HG03159 (cell line): ENCODE data around the gene ZSCAN25.
"Not testable (repeated sequence)": the region's sequence is repeated elsewhere in the genome, so short reads cannot be mapped to it uniquely, and the experiment has no call there.

ENCODE experiments used
- ATAC-seq: cut with Tn5 transposase; IDR thresholded peaks from one replicate; pipeline ENCODE4 v1.9.1; 2021; ENCODE audit warnings: mild to moderate bottlenecking, moderate library complexity; ENCODE audit not compliant: unreplicated experiment

Gene ZSCAN25

DNA sequence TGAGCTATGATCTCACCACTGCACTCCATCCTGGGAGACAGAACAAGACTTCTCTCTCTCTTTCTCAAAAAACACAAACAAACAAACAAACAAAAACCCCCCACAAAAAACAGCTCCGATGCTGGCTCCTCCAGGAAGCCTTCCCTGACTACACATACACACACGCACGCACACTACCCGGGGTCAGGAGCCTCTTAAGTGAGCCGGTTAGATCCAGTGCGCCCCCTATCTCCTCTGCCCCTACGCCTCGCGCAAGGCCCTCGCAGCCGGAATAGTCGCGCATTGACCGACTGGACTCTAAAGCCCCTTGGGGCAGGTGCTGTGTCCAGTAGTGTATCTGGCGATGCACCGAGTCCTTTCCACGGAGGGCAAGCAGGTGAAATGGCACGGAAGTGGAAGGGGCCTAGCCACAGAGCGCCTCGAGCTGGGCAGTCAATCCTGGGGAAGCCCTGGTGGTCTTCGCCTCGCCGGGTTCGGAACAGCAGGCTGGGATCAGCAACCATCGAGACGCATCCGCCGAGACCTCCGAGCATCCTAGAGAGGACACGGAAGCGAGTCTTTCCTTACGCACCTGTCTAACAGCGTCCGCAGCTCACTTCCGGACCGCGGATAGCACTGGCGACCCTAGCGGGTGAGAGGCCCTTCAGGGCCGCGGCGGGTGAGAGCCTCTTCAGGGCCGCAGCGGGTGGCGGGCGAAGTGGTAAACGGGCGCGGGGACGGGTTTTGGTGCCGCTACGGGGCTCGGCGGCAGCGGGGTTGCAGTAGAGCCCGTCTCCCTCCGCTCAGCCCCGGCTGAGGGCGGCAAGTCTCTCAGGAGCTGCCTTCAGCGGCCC is at the start of gene ZSCAN25:
Gene ZSCAN25, plus strand, starts transcription at position 588 of the 833 bp plus-strand sequence. CDS start 2,661 bp downstream, outside the sequence.
- ATAC-seq, result peak; percentile 94

DNA sequence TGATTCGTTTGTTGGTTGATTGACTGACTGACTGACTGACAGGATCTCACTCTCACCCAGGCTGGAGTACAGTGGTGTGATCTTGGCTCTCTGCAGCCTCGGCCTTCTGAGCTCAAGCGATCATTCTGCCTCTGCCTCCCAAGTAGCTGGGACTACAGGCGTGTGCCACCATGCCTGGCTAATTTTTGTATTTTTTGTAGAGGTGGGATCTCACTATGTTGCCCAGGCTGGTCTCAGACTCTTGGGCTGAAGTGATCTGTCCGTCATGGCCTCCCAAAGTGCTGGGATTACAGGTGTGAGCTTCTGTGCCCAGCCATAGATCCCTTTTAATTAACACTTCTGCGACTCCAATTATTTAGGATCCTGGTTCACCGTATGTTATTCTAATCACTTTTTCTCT is 48.0 kb upstream of the ZSCAN25 start:
- not testable (repeated sequence) for ATAC-seq

- ATAC-seq, result no peak
These were observed 45.0 kb upstream of the ZSCAN25 start for GRCh38 chr7:99571768-99572167.

DNA sequence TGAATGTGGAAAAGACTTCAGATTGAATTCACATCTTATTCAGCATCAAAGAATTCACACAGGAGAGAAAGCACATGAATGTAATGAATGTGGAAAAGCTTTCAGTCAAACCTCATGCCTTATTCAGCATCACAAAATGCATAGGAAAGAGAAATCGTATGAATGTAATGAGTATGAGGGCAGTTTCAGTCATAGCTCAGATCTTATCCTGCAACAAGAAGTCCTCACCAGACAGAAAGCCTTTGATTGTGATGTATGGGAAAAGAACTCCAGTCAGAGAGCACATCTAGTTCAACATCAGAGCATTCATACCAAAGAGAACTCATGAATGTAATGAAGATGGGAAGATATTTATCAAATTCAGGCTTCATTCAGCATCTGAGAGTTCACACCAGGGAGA is 43.5 kb upstream of the ZSCAN25 start:
- ATAC-seq, result no peak

DNA sequence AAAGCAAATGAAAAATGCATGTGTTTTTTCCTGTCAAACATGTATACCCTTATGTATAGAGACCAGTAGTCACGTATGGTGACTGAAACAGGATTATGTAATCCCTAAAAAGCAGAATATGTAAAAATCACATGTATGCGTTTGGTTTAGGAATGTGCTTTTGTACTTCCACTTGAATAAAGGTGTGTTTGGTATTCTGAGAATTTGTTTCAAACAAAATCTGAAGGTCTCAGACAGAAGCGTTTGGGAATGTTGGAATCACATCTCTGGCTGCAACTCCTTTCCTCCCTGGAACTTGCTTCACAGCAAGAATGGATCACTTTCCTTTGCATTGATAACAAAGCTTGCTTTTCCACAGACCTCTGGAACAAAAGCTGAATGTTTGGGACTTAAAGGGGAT is 40.5 kb upstream of the ZSCAN25 start:
- ATAC-seq, result no peak

DNA sequence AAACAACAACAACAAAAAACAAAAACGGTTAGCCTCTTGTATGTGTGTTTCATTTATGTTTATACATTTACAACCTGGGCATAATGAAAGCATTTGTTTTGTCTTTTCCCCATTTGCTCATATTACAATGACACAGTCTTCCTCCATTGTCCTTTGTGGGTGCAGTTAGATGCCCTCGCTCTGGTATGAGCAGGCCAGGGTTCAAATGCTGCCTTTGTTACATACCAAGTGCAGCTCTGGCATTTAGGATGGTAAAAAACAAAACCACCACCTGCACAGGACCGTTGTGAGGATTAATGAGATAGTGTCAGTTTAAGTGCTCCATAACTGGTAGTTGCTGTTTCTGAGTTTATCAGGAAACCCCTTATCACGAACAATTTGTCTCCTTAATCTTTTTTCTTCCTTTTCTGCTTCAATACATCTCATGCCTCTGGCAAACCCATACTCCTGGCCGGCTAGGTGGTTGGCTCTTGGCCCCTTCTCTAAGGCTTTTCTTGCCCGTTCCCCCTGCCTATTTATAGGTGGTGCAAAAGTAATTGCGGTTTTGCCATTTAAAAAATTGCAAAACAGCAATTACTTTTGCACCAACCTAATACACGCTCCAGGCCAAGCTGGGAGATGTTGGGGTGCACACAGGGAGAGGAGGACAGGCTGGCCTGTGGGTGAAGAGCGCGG is 37.3 kb upstream of the ZSCAN25 start:
- no peak for ATAC-seq

GRCh38 chr7:99579956-99580777 is 36.6 kb upstream of the ZSCAN25 start:
- ATAC-seq, result no peak

- not testable (repeated sequence) for ATAC-seq
These were observed 35.9 kb upstream of the ZSCAN25 start for GRCh38 chr7:99580778-99581332.

- ATAC-seq, result no peak
These were observed 27.9 kb upstream of the ZSCAN25 start for GRCh38 chr7:99588868-99589267.

DNA sequence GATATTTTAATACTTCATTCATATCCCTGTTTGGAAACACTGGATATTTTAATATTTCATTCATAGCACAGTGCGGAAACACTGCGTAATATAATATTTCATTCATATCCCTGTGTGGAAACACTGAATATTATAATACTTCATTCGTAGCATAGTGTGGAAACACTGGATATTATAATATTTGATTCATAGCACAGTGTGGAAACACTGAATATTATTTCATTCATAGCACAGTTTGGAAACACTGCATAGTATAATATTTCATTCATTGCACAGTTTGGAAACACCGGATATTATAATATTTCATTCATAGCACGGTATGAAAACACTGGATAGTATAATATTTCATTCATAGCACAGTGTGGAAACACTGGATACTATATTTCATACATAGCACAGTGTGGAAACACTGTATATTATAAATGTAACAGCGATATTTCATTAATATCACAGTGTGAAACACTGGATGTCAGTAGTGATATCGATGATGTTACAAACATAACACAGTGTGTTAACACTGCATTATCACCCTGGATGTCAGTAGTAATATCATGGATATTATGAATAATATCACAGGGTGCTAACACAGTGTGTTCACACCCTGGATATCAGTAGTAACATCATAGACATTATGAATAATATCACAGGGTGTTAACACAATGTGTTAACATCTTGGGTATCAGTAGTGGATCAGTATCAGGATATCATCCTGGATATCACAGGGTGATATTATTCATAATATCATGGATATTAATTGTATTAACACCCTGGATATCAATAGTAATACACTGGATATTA is 21.6 kb upstream of the ZSCAN25 start:
- ATAC-seq, result no peak

- ATAC-seq, result no peak
These were observed 20.3 kb upstream of the ZSCAN25 start for GRCh38 chr7:99596408-99596955.

- no peak for ATAC-seq
These were observed 18.8 kb upstream of the ZSCAN25 start, which contains the start of gene TMEM225B for GRCh38 chr7:99597762-99598501. Gene TMEM225B (plus strand): TSS chr7:99598267. CDS start chr7:99604389, 6,122 bp downstream.

GRCh38 chr7:99599836-99600235 is 16.9 kb upstream of the ZSCAN25 start:
- no peak for ATAC-seq

GRCh38 chr7:99601656-99602310 is 15.0 kb upstream of the ZSCAN25 start:
- ATAC-seq, result no peak

GRCh38 chr7:99605527-99605926 is 11.2 kb upstream of the ZSCAN25 start:
- ATAC-seq, result no peak

- no peak for ATAC-seq
These were observed 10.2 kb upstream of the ZSCAN25 start for GRCh38 chr7:99606531-99606930.

GRCh38 chr7:99607548-99607947 is 9.2 kb upstream of the ZSCAN25 start:
- no peak for ATAC-seq

DNA sequence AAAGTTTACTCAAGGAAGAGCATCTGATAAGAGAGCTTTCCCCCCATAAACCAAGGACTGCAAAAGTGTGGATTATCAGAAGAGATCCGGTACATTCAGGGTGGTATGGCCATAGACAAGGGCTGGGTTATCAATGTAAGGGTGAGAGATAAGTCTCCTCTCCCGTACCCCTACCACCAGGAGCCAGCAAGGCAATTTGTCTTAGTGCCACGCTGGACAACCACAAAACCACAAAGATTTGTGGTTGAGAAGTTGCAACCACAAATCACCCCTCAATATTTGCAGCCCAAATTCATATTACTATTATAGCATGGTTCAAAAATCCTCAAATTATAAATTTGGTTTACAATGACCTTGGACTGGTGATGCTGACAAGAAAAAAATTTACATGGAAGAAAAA is 2.3 kb upstream of the ZSCAN25 start:
- no peak for ATAC-seq

DNA sequence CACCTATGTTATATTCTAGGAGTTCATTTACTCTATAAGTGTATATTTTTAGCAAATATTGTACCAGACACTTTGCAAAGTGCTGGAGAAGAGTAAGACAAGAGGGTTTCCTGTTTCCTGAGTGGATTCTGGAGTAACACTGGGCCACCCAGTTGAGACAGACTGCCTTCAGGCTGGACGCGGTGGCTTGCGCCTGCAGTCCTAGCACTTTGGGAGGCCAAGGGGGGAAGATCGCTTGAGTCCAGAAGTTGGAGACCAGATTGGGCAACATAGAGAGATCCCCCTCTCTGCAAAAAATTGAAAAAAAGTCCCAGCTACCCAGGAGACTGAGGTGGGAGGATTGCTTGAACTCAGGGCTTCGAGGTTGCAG is 772 bp upstream of the ZSCAN25 start:
- no peak for ATAC-seq
